Measurements from ENCODE around the gene NFATC4.
"Not testable (repeated sequence)": the region's sequence is repeated elsewhere in the genome, so short reads cannot be mapped to it uniquely, and the experiment has no call there.

The NFATC4 gene

GRCh38 chr14:24368562-24369252 is 723 bp downstream of the NFATC4 start:
- peak; percentile 39 for DNase-seq

- DNase-seq = no peak
Observed at GRCh38 chr14:24369463-24369862, 1.5 kb downstream of the NFATC4 start.

GRCh38 chr14:24369907-24370687 is 2.1 kb downstream of the NFATC4 start:
- DNase-seq = no peak

GRCh38 chr14:24370748-24371147 is 2.8 kb downstream of the NFATC4 start:
- no peak for DNase-seq

- not testable (repeated sequence) for DNase-seq
Observed at GRCh38 chr14:24371605-24372004, 3.6 kb downstream of the NFATC4 start.

GRCh38 chr14:24372701-24373416 is 4.9 kb downstream of the NFATC4 start:
- DNase-seq = no peak

GRCh38 chr14:24376448-24377070 is 8.6 kb downstream of the NFATC4 start:
- DNase-seq = no peak

- no peak for DNase-seq
Observed at GRCh38 chr14:24377126-24377525, 9.1 kb downstream of the NFATC4 start.

- no peak for DNase-seq
Observed at GRCh38 chr14:24377657-24378056, 9.7 kb downstream of the NFATC4 start.

- DNase-seq = no peak
Observed at GRCh38 chr14:24378327-24378726, 10.3 kb downstream of the NFATC4 start.

- no peak for DNase-seq
Observed at GRCh38 chr14:24378981-24379906, 11.3 kb downstream of the NFATC4 start.

GRCh38 chr14:24379907-24380730 is 12.1 kb downstream of the NFATC4 start:
- no peak for DNase-seq

GRCh38 chr14:24381363-24382063 is 13.5 kb downstream of the NFATC4 start:
- no peak for DNase-seq

- DNase-seq = no peak
Observed at GRCh38 chr14:24382064-24382371, 14.0 kb downstream of the NFATC4 start.

GRCh38 chr14:24384169-24384568 is 16.2 kb downstream of the NFATC4 start:
- no peak for DNase-seq

GRCh38 chr14:24385524-24385923 is 17.5 kb downstream of the NFATC4 start:
- no peak for DNase-seq

- DNase-seq = no peak
Observed at GRCh38 chr14:24387009-24387345, 19.0 kb downstream of the NFATC4 start.

- not testable (repeated sequence) for DNase-seq
Observed at GRCh38 chr14:24387579-24387978, 19.6 kb downstream of the NFATC4 start.

GRCh38 chr14:24388474-24389179 is 20.6 kb downstream of the NFATC4 start:
- no peak for DNase-seq

GRCh38 chr14:24389226-24389848 is 21.4 kb downstream of the NFATC4 start:
- no peak for DNase-seq

All from CD4-positive, alpha-beta T cell treated with Interleukin-10 for 1 hour (primary cell).